ENCODE results near the gene MBP.
"Not testable (repeated sequence)": the region's sequence is repeated elsewhere in the genome, so short reads cannot be mapped to it uniquely, and the experiment has no call there.

MBP gene

DNA sequence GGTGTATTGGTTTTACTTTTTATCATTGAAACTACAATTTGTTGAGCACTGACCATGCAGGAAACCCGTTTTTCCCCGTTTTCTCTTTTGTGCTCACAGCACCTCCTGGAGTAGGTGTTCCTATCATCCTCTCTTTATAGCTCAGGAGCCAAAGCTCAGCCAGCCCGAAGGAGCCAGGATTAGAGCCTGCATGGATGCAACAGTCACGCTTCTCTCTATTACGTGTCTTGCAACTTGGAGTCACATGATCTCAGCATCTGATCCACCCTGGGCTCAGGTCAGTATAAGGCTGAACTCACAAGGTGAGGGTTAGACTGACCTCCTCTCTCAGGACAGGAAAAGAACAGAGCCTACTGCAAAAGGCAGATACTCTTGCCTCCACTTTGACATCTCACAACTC is 150.5 kb downstream of the MBP start:
- no peak for DNase-seq

DNA sequence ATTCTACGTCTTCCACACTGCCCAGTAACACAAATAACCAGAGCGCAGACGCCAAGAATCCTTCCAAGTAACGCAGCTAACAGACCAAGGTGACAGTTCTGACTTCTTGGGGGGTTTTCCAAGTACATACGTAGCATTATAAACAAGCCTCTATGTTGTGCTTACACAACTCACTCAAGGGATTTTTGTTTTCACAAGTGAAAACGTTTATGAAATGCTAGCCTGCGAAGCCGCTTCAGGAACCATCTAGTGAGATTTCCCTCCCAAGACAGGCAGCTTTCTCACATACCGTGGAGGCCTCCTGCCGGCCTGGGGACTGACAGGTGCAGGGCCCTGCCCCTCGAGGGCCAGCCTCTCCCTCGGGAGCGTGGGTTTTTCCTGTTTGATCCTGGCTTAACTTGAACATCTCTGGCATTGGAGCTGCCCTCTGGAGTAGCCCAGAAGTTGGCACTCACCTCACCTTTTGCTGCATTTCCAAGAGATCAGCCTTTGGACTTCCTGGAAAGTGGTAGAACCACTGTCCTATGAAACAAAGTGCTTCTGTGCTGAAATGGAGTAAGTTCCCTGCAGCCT is 151.1 kb downstream of the MBP start:
- peak; percentile 24 for DNase-seq

DNA sequence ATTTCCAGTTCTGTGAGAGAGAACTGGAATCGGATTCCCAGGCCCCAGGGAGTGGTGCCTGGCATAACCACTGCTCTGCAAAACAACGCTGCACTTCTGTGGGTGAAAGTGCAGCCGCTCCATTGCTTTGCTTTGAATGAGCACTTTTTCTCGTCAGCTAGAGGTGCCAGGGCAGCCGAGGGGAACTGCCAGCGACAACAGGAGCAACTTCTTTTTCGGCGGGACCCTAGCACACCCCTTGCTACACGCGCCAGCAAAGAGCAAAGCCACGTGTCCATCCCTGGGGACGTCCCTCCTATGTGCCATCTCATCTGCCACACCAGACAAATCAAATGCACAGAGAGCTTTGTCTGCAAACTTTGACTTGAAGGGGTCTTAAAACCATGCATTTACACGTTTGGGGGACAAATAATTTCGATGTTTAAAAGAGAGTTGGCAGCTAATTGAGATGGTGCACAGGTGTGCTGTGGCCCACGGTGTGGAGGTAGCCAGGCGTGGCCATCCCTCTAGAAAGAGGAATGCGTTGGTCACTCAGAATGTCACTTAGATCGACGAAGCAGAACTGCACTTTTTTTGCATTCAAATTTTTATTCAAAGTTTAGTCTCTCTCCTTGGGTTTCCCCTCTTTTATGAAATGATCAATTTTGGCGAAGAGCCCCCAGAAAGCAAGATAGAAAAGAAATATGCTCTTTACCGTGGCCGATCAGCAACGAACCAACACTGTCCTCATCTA is 151.8 kb downstream of the MBP start:
- DNase-seq = peak; percentile 8

DNA sequence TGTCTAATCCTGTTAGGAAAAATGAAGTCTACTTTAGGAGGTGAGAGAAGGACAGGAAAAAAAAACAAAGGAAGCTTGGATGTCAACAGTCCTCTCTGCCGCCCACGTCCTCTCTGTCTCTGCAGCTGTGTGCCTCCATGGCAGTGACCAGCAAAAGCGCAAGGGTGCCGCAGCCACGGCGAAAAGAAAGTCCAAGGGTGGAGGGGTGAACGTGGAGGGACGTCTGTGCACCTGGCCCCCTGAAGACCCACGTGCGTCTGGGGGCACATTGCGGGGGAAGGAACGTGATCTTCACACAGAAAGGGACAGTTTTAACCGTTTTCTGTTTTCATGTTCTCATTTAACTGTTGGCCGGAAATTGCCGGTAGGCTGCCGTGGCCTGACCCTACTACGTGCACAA is 152.7 kb downstream of the MBP start:
- DNase-seq = no peak

DNA sequence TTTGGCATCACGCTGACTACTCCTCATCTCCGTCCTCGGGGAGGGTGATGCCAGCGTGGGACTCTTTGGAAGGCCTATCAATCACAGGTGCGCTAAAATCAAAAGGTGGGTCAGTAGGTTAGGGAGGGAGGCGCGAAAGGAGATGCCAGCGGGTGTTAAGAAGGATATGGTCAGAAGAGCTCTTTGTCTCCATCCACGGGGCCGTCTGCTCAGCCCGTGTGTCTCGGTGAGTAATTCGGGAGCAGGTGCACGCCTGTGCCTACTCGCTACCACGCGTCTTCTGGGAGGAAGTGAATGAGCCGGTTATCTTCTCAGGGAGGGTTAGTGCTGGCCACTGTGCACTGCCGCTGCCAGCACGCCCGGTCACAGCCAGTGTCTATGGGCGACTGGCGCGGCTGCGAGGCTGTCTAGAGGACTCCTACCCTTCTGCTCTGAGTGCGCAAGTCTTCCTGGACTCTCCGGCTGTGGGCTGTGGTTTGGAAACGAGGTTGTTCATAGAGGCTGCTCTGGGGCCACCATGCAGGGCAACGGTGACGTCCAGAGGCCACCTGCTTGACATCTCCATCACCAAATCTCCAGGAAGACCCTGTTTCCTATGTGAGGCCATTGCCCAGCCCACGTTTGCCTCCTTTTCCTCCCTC is 153.4 kb downstream of the MBP start:
- peak; percentile 18 for DNase-seq

DNA sequence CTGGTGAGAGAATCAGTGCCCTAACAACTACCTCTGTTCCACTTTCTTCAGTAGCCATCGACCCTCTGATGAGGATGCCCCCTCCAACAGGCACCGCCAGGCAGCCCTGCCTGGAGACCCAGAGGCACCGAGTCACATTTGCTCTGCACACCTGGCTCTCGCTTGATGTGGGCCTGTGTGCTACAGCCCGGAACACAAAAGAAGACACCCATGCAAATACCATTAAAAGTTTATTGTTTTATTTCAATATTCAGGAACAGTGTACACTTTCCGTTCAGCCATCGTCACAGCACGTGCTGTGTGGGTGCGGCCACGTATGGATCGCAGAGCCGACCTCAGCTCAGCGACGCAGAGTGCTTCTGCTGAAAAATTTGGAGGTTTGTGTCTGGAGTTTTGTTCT is 154.0 kb downstream of the MBP start:
- no peak for DNase-seq

DNA sequence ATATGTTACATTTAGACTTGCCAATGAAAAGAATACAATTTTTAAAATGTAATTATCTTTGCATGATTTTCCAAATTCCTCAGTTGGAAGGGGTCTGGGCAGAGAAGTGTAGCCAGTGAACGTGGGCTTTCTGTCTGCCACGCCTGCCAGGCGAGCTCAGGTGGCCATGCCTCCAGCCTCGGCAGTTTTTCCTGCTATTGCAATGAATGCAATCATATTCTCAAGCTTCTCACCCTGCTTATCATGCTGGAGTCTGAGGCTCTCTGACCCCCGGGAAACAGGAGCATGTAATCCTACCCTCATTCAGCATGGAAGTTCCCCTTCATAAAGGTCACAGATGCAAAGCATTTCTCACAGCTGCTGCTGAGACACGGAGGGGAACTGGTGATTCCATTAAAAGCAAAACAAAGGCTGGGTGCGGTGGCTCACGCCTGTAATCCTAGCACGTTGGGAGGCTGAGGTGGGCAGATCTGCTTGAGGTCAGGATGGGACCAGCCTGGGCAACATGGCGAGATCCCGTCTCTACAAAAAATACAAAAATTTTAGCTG is 154.8 kb downstream of the MBP start:
- DNase-seq = peak; percentile 36

DNA sequence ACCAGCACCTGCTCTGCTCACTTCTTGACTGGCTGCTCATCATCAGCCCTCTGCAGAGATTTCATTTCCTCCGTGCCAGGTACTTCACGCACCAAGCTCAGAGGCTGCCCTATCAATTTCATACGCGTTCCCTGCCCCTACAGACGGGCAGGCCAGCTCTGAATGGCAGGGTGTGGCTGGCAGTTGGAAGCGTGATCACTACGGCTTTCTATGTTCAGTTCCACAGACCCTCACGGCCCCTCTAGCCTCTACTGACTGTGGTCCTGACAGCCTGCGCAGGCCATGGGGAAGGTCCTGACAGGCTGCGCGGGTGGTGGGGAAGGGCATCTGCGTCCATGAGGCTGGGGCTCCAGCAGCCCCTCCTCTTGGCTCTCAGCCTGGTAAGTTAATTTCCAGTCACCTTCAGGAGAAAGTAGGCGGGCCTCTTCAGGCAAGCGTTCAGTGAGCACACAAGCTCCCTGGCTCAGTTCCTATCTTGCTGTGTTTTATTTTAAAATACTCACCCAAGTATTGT is 155.4 kb downstream of the MBP start:
- peak; percentile 34 for DNase-seq

DNA sequence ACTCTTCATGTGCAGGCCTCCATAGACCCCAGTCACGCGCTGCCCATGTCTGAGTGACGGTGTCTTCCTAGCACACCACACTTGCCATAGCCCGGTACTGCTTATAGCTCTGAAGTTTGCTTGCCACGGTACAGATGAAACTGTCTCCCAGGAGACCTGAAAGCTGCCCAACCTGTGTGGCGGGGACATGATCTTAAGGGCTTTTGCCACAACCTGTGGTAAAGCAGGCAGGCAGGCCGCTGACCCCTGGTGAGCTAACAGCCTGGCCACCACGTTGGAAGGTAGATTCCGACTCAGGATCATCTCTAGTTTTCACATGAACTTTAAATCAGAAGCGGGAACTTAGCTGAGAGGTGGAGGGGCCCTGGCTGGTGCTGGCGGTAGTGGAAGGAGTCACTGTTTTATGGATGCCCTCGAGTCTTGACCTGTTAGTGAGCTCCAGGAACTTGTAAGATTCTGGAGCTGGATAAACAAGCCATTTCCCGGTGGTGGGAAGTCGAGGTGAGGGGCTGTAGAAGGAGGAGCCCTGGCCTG is 156.9 kb downstream of the MBP start:
- no peak for DNase-seq

DNA sequence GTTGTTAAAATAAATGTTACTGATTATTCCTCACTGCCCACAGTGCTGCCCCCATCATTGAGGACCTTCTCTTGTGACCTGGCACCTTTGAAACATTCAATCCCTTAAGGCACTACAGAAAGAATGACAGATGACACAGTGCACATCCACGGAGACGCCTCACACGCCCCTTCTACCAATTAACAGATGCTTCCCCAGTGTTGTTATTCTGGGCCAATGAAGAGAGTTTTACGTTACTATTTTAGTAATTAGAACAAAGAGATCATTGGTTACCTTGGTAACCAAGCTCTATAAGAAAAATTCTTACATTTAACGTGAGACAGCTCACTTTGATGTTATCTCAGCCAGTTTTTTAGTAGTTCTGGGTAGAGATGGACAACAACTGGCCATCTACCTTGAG is 158.2 kb downstream of the MBP start:
- DNase-seq = peak; percentile 12

DNA sequence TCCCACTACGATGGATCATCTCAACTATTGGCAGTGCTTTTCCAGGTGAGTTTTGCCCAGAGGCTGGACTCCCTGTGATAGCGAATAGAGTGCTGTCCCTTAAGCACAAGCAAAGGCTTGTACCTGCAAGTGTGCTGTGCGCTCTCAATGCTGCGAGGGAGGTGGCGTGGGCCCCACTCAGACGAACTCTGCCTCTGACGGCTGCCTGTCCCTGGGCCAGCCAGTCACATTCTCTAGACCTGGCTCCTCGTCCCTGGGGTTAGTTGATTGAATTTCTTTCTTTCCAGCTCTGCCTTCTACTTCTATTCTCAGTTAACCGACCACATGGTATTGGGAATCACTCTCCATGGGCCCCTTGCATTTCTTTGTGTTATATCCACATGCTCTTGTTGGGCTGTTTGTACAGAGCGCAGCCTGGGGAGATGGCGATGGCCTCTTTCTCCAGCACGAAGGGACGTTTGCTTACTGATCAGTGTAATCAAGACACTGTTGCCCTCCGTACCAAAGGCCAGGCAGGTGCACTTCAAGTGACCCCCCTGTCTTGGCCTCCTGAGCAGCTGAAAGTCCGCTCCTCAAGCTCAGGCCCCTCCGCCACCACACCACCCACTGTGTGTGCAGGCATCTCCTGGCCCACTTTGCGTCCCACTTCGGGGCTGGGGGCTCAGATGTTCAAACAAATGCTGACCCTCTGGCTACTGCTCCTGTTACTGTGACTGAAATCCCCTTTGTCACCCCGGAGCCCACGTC is 158.9 kb downstream of the MBP start:
- DNase-seq = peak; percentile 16

DNA sequence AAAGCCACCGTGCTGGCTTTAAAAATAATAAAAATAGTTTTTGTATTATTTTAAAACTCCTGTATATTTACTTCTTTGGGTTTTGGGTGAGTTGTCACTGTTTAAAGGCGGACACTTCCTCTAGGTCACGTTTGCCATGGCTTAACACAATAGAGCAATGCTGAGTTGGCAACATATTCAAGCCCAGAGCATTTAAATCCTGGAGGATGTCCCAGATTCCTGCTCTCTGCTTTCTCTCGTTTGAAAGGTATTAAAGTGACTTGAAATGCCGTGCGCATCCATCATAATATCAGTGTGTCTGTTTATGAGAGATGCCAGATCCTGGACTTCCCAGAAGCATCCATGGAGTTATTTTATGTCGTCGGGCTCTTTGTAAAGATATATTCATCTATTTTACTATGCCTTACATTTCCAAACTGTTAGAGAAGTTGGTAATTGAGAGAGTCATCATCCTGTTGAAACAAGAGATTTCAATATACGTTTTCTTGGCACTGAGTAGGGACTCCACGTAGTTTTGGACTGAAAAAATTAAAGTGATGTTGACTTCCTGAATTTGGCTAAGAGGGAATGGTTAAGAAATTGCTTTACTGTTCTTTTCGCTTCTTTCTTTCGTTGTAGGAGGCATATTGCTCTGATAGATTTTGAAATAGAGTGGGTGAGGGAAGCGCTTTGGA is 159.6 kb downstream of the MBP start:
- DNase-seq = peak; percentile 28

DNA sequence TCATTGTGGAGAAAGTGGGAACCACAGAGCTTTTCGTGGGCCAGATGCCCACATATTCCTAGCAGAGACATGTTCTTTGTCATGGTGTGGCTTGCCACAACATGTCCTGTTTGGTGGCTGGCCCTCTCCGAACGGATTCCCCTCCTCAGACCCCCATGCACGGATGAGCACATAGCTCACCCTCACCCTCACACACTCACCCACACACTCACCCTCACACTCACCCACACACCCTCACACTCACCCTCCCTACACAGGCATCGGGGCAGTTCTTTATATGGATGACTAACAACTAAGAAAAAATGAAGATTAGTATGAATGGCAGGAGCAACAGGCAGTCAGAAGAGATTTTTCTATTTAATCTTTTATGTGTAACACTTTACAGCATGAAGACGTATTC is 160.3 kb downstream of the MBP start:
- peak; percentile 15 for DNase-seq

DNA sequence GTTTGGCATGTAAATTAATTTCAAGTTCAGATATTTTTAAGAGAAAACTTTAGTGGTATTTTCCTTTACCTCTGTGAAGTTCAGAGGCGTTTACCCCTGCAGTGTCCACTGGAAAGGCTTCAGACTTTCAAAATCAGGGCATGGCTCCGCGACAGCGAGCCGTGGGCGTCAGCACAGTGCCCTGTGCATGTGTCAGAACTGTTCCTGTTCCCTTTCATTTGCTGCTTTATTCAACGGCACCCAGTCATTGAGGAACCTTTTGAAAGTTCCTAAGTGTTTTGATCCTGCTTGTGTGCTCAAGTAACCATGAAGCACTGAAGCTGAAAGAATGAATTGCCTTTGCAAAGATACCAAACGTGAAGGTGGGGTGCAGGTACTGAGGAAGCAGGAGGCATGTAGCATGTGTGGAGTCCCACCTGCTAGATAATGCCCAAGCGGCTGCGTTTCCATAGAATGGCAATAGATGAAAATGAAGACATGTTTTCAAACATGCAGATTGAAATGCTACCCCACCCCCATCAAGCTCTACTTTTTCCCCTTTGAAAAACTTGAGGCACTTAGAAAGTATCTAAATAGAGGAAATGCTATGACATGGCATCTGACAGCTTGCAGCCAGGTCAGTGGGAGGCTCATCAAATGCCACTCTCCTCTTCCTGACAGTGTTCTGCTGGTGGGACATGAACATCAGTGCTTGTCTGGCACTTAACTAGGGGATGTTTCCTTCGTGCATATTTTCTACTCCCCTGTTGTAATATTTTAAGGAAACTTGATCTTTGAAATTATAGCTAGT is 161.6 kb downstream of the MBP start:
- peak; percentile 18 for DNase-seq

DNA sequence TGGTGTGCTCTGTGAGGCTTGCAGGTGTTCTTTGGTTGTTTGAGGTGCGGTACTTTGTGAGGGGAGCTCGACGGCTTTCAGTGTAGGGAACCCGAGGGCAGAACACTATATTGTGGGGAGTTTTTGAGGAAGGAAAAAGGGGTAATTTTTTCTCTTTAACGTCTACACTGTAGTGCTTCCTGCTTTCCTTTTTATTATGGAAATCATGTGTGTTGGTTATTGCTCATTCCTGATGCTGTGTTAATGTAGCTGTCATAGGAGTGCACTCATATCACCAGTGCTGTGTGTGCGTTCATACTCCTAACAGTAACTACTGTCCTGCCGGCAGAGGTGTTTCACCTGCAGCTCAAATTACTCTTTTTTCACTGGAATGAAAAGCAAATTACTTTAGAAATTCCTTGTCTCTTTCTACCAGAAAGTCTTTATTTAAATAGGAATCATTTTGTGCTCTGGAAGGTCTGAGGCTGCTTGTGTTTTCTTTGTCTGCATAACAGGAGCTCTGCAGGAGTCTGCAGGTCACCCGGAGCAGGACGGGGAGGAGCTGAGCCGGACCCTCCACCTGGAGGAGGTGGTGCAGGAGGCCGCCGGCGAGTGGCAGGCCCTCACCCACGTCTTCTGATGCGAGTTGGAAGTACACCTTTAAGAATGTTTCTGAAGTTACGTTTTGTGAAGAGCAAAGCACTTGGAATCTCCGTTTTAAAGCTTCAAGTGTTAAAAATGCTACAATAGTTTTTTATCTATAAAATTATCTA is 164.7 kb downstream of the MBP start:
- DNase-seq = no peak

DNA sequence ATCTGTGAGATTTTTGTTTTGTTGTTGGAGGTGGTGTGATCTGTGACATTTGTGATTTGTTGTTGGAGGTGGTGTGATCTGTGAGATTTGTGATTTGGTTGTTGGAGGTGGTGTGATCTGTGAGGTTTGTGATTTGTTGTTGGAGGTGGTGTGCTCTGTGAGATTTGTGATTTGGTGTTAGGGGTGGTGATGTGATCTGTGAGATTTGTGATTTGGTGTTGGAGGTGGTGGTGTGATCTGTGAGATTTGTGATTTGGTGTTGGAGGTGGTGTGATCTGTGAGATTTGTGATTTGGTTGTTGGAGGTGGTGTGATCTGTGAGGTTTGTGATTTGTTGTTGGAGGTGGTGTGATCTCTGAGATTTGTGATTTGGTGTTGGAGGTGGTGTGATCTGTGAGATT is 165.3 kb downstream of the MBP start:
- DNase-seq = not testable (repeated sequence)

DNA sequence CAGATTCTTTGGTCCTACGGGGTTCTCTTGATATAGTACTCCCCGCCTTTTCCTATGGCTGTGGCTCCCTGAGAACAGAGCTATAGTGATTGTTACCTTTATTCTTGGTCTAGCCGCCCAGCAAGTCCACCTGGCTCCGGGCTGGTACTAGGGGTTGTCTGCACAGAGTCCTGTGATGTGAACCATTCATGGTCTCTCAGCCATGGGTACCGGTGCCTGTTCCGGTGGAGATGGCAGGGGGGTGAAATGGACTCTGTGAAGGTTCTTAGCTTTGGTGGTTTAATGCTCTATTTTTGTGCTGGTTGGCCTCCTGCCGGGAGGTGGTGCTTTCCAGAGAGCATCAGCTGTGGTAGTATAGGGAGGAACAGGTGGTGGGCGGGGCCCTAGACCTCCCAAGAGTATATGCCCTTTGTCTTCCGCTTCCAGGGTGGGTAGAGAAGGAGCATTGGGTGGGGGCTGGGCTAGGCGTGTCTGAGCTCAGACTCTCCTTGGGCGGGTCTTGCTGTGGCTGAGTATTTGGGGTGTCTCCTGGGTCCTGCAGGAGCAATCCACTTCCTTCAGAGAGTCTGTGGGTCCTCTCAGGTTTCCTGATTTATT is 166.9 kb downstream of the MBP start:
- peak; percentile 7 for DNase-seq

DNA sequence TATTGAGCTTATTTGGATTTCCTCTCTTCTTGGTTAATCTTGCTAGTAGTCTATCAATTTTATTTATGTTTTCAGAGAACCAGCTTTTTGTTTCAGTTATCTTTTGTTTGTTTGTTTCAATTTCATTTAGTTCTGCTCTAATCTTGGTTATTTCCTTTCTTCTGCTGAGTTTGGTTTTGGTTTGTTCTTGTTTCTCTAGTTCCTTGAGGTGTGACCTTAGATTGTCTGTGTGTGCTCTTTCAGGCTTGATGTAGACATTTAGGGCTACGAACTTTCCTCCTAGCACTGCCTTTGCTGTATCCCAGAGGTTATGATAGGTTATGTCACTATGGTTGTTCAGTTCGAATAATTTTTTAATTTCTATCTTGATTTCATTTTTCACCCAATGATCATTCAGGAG is 168.6 kb downstream of the MBP start:
- no peak for DNase-seq

DNA sequence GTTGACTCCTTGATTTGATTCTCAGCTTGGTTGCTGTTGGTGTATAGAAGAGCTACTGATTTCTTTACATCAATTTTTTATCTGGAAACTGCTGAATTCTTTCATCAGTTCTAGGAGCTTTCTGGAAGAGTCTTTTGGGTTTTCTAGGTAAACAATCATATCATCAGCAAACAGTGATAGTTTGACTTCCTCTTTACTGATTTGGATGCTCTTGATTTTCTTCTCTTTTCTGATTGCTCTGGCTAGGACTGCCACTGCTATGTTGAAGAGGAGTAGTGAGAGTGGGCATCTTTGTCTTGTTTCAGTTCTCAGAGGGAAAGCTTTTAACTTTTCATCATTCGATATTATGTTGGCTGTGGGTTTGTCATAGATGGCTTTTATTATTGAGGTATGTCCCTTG is 169.7 kb downstream of the MBP start:
- DNase-seq = no peak

DNA sequence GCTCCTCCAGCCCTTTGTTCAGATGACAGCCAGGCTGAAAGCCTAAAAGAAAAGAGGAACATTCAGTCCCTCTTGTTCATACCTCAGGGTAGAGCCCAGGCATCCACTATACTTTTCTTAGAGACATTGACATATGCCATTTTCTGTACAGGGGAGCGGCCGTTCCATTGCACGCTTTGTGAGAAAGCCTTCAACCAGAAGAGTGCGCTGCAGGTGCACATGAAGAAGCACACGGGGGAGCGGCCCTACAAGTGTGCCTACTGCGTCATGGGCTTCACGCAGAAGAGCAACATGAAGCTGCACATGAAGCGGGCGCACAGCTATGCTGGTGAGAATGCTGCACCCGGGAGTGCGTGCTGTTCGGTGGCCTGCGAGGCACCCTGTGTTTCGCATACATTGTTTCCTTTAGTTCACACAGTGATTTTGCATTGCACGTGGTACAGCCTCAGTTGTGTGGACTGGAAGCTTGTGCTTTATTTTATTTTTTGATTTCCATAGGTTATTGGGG is 172.0 kb downstream of the MBP start:
- DNase-seq = no peak
